ENCODE results near the gene KRTAP1-5. TPM values are rescaled to one million over a fixed set of nuclear protein-coding genes. Genes with fewer than 3 reads are reported as not detected.

KRTAP1-5 gene
- total RNA-seq, 2 experiments from 2014 or later, result not detected

- Histone ChIP-seq H3K27ac (ENCODE audit: low read depth, low read length, poor library complexity, severe bottlenecking) (no peak overlapping the region), H2AFZ (ENCODE audit: low read length) (no peak overlapping the region), H4K20me1 (ENCODE audit: insufficient read depth, low read length) (no peaks in the 10 kb centered on the region), H3K9me3 (ENCODE audit: low read length) (no peaks in the 10 kb centered on the region), H3K9me2 (ENCODE audit: insufficient read depth, low read length) (no peaks in the 10 kb centered on the region), H3K4me1 (ENCODE audit: insufficient read depth, low read length, poor library complexity, severe bottlenecking) (no peaks in the 10 kb centered on the region), H3K4me3 (ENCODE audit: low read depth, low read length, poor library complexity, severe bottlenecking) (no peak overlapping the region), H3K79me2 (ENCODE audit: insufficient read depth, low read depth, low read length) (no peaks in the 10 kb centered on the region), H3K4me2 (ENCODE audit: low read length) (no peak overlapping the region), H3K36me3 (ENCODE audit: insufficient read depth, low read length) (no peaks in the 10 kb centered on the region)
- no peak for DNase-seq (ENCODE audit: low spot score)
- ChIA-PET CTCF (ENCODE audit: unreplicated experiment) (no interaction called here), POLR2A (no interaction called here)
- BruUV-seq (replicated peaks), result no TSS peak
- intact Hi-C loops (cut with micrococcal nuclease; ENCODE audit: unreplicated experiment), result no loop called here
- TF ChIP-seq EZH2phosphoT487 (IDR thresholded peaks at IDR 0.05; ENCODE audit: borderline replicate concordance, low read depth, low read length) (no peak), CTCF (conservative IDR thresholded peaks at IDR 0.05; ENCODE audit: low read length) (no peak)
Observed at GRCh38 chr17:41013606-41014005, 13.4 kb downstream of the KRTAP1-5 start.

GRCh38 chr17:41013181-41013580, 13.8 kb downstream of the KRTAP1-5 start:
- H2AFZ ChIP-seq (ENCODE audit: low read length), result no peak overlapping the region
- no peaks in the 10 kb centered on the region for H3K9me2 ChIP-seq (ENCODE audit: insufficient read depth, low read length)
- BruUV-seq (replicated peaks), result no TSS peak
- intact Hi-C loops (cut with micrococcal nuclease; ENCODE audit: unreplicated experiment), result no loop called here
- no peak overlapping the region for H3K4me3 ChIP-seq (ENCODE audit: low read depth, low read length, poor library complexity, severe bottlenecking)
- no peak overlapping the region for H3K27ac ChIP-seq (ENCODE audit: low read depth, low read length, poor library complexity, severe bottlenecking)
- no peak overlapping the region for H3K4me2 ChIP-seq (ENCODE audit: low read length)
- no peaks in the 10 kb centered on the region for H3K4me1 ChIP-seq (ENCODE audit: insufficient read depth, low read length, poor library complexity, severe bottlenecking)
- no peaks in the 10 kb centered on the region for H3K9me3 ChIP-seq (ENCODE audit: low read length)
- ChIA-PET POLR2A (no interaction called here), CTCF (ENCODE audit: unreplicated experiment) (no interaction called here)
- TF ChIP-seq EZH2phosphoT487 (IDR thresholded peaks at IDR 0.05; ENCODE audit: borderline replicate concordance, low read depth, low read length), result no peak
- TF ChIP-seq CTCF (conservative IDR thresholded peaks at IDR 0.05; ENCODE audit: low read length), result no peak
- H3K36me3 ChIP-seq (ENCODE audit: insufficient read depth, low read length), result no peaks in the 10 kb centered on the region
- H3K79me2 ChIP-seq (ENCODE audit: insufficient read depth, low read depth, low read length), result no peaks in the 10 kb centered on the region
- no peak for DNase-seq (ENCODE audit: low spot score)
- no peaks in the 10 kb centered on the region for H4K20me1 ChIP-seq (ENCODE audit: insufficient read depth, low read length)

- no peak for DNase-seq (ENCODE audit: low spot score)
- Histone ChIP-seq H3K4me3 (ENCODE audit: low read depth, low read length, poor library complexity, severe bottlenecking) (no peak overlapping the region), H3K36me3 (ENCODE audit: insufficient read depth, low read length) (no peaks in the 10 kb centered on the region), H3K27ac (ENCODE audit: low read depth, low read length, poor library complexity, severe bottlenecking) (no peak overlapping the region), H4K20me1 (ENCODE audit: insufficient read depth, low read length) (no peaks in the 10 kb centered on the region), H3K4me1 (ENCODE audit: insufficient read depth, low read length, poor library complexity, severe bottlenecking) (no peaks in the 10 kb centered on the region), H3K9me2 (ENCODE audit: insufficient read depth, low read length) (no peaks in the 10 kb centered on the region), H2AFZ (ENCODE audit: low read length) (no peak overlapping the region), H3K9me3 (ENCODE audit: low read length) (no peaks in the 10 kb centered on the region), H3K4me2 (ENCODE audit: low read length) (no peak overlapping the region), H3K79me2 (ENCODE audit: insufficient read depth, low read depth, low read length) (no peaks in the 10 kb centered on the region)
- ChIA-PET CTCF (ENCODE audit: unreplicated experiment) (no interaction called here), POLR2A (no interaction called here)
- intact Hi-C loops (cut with micrococcal nuclease; ENCODE audit: unreplicated experiment), result no loop called here
- BruUV-seq (replicated peaks), result no TSS peak
- TF ChIP-seq CTCF (conservative IDR thresholded peaks at IDR 0.05; ENCODE audit: low read length) (no peak), EZH2phosphoT487 (IDR thresholded peaks at IDR 0.05; ENCODE audit: borderline replicate concordance, low read depth, low read length) (no peak)
Observed at GRCh38 chr17:41012326-41013120, 14.5 kb downstream of the KRTAP1-5 start.
